ENCODE results near the gene SFMBT2. TPM values are rescaled to one million over a fixed set of nuclear protein-coding genes. Genes with fewer than 3 reads are reported as not detected.

The SFMBT2 gene
- total RNA-seq, 2 experiments from 2014 or later = 7.9 to 8.3 TPM

DNA sequence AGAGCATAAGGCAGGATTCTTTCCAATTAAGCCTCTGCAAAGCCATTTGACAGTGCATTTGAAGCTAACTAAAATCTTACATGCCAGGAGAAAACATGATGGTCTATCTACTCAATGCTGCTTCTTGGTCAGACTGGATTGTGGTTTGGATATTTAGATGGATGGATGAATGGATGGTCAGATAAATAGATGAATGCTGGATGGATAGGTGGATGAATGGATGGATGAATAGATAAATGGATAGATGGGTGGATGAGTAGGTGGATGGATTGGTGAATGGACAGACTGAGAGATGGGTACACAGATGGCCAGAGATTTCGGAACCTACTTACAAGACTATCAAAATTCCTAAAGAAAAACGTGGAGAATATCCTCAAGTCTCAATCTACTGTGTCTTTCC lies 127.6 kb downstream of the SFMBT2 start:
- H3K27ac ChIP-seq (ENCODE audit: low read depth, low read length, poor library complexity, severe bottlenecking) = no peak overlapping the region
- H2AFZ ChIP-seq (ENCODE audit: low read length) = no peak overlapping the region
- BruUV-seq (replicated peaks) = no TSS peak
- H3K4me3 ChIP-seq (ENCODE audit: low read depth, low read length, poor library complexity, severe bottlenecking) = no peak overlapping the region
- POLR2A ChIA-PET = no interaction called here
- no peaks in the 10 kb centered on the region for H3K4me1 ChIP-seq (ENCODE audit: insufficient read depth, low read length, poor library complexity, severe bottlenecking)
- intact Hi-C loops (cut with micrococcal nuclease; ENCODE audit: unreplicated experiment) = no loop called here
- TF ChIP-seq, protein P1, sequence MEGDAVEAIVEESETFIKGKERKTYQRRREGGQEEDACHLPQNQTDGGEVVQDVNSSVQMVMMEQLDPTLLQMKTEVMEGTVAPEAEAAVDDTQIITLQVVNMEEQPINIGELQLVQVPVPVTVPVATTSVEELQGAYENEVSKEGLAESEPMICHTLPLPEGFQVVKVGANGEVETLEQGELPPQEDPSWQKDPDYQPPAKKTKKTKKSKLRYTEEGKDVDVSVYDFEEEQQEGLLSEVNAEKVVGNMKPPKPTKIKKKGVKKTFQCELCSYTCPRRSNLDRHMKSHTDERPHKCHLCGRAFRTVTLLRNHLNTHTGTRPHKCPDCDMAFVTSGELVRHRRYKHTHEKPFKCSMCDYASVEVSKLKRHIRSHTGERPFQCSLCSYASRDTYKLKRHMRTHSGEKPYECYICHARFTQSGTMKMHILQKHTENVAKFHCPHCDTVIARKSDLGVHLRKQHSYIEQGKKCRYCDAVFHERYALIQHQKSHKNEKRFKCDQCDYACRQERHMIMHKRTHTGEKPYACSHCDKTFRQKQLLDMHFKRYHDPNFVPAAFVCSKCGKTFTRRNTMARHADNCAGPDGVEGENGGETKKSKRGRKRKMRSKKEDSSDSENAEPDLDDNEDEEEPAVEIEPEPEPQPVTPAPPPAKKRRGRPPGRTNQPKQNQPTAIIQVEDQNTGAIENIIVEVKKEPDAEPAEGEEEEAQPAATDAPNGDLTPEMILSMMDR (conservative IDR thresholded peaks at IDR 0.05; ENCODE audit: low read length) = no peak
- TF ChIP-seq EZH2phosphoT487 (IDR thresholded peaks at IDR 0.05; ENCODE audit: borderline replicate concordance, low read depth, low read length) = no peak
- H3K9me3 ChIP-seq (ENCODE audit: low read length) = no peaks in the 10 kb centered on the region
- no peaks in the 10 kb centered on the region for H4K20me1 ChIP-seq (ENCODE audit: insufficient read depth, low read length)
- no peaks in the 10 kb centered on the region for H3K79me2 ChIP-seq (ENCODE audit: insufficient read depth, low read depth, low read length)
- H3K4me2 ChIP-seq (ENCODE audit: low read length) = no peak overlapping the region
- no peaks in the 10 kb centered on the region for H3K36me3 ChIP-seq (ENCODE audit: insufficient read depth, low read length)
- no peaks in the 10 kb centered on the region for H3K9me2 ChIP-seq (ENCODE audit: insufficient read depth, low read length)
- no peak for DNase-seq (ENCODE audit: low spot score)
- CTCF ChIA-PET (ENCODE audit: unreplicated experiment) = no interaction called here

DNA sequence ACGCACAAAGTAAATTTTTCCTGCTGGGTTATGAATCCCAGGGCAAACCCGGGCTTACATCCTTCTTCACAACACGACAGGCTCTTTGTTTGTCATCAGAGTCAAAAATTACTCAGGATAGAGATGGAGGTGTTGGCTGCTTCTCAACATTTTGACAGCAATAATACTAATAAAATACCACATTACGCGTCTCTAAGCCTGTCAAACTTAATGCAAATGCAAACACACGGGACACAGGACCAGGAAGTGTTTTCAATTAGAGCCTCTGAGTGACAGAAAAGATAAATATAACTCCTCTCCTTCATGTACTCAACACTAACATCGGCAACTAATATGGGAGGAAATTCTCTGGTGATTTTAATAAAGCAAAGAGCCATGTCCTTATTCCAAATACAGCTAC lies 128.4 kb downstream of the SFMBT2 start:
- Histone ChIP-seq H3K79me2 (ENCODE audit: insufficient read depth, low read depth, low read length) (no peaks in the 10 kb centered on the region), H4K20me1 (ENCODE audit: insufficient read depth, low read length) (no peaks in the 10 kb centered on the region), H3K9me2 (ENCODE audit: insufficient read depth, low read length) (no peaks in the 10 kb centered on the region), H3K9me3 (ENCODE audit: low read length) (no peaks in the 10 kb centered on the region), H3K4me2 (ENCODE audit: low read length) (no peak overlapping the region), H2AFZ (ENCODE audit: low read length) (no peak overlapping the region), H3K27ac (ENCODE audit: low read depth, low read length, poor library complexity, severe bottlenecking) (no peak overlapping the region), H3K36me3 (ENCODE audit: insufficient read depth, low read length) (no peaks in the 10 kb centered on the region), H3K4me3 (ENCODE audit: low read depth, low read length, poor library complexity, severe bottlenecking) (no peak overlapping the region), H3K4me1 (ENCODE audit: insufficient read depth, low read length, poor library complexity, severe bottlenecking) (no peaks in the 10 kb centered on the region)
- no peak for DNase-seq (ENCODE audit: low spot score)
- TF ChIP-seq, protein P1 (conservative IDR thresholded peaks at IDR 0.05; ENCODE audit: low read length) = no peak
- TF ChIP-seq EZH2phosphoT487 (IDR thresholded peaks at IDR 0.05; ENCODE audit: borderline replicate concordance, low read depth, low read length) = no peak
- BruUV-seq (replicated peaks) = no TSS peak
- intact Hi-C loops (cut with micrococcal nuclease; ENCODE audit: unreplicated experiment) = no loop called here
- CTCF ChIA-PET (ENCODE audit: unreplicated experiment) = no interaction called here
- POLR2A ChIA-PET = no interaction called here

DNA sequence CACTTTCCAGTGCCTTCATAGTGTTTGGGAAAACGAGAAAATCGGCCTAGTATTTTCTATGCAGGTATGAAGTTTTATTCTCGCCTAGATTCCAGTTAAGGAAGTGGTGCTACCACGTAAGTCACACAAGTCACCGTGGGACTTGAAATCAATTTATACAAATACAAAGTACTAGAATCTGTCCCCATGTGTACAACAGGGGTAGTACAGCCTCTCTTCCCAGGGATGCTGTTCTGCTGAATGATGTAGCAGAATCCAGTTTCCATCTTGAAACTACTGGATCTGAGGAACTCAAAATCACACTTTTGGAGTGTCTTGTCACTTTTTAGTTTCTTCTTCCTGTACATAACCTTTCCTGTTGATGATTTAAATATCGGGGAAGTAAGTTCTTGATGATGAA lies 129.4 kb downstream of the SFMBT2 start:
- intact Hi-C loops (cut with micrococcal nuclease; ENCODE audit: unreplicated experiment) = no loop called here
- POLR2A ChIA-PET = no interaction called here
- Histone ChIP-seq H3K4me2 (ENCODE audit: low read length) (no peak overlapping the region), H3K4me1 (ENCODE audit: insufficient read depth, low read length, poor library complexity, severe bottlenecking) (no peaks in the 10 kb centered on the region), H3K27ac (ENCODE audit: low read depth, low read length, poor library complexity, severe bottlenecking) (no peak overlapping the region), H3K9me3 (ENCODE audit: low read length) (no peaks in the 10 kb centered on the region), H2AFZ (ENCODE audit: low read length) (no peak overlapping the region), H3K36me3 (ENCODE audit: insufficient read depth, low read length) (no peaks in the 10 kb centered on the region), H3K4me3 (ENCODE audit: low read depth, low read length, poor library complexity, severe bottlenecking) (no peak overlapping the region), H3K79me2 (ENCODE audit: insufficient read depth, low read depth, low read length) (no peaks in the 10 kb centered on the region), H3K9me2 (ENCODE audit: insufficient read depth, low read length) (no peaks in the 10 kb centered on the region), H4K20me1 (ENCODE audit: insufficient read depth, low read length) (no peaks in the 10 kb centered on the region)
- CTCF ChIA-PET (ENCODE audit: unreplicated experiment) = no interaction called here
- no TSS peak for BruUV-seq (replicated peaks)
- no peak for DNase-seq (ENCODE audit: low spot score)
- no peak for TF ChIP-seq EZH2phosphoT487 (IDR thresholded peaks at IDR 0.05; ENCODE audit: borderline replicate concordance, low read depth, low read length)
- TF ChIP-seq, protein P1 (conservative IDR thresholded peaks at IDR 0.05; ENCODE audit: low read length) = no peak

Measured in OCI-LY7 (cell line).